Large intestine (tissue), 12 donors: Measurements from ENCODE around the gene HSPB8. TPM values are rescaled to one million over a fixed set of nuclear protein-coding genes. Genes with fewer than 3 reads are reported as not detected.

Experiments
- DNase-seq, 2 donors: peaks; one replicate each; pipeline versions ENCODE4 v3.0.0 to v3.0.0-alpha.2; 2013
- H3K27ac ChIP-seq: one replicate; pipeline ENCODE4 v1.5.1; 2013; ENCODE audit warnings: low read length
- H3K27me3 ChIP-seq: 2 replicates; pipeline ENCODE4 v1.6.1; 2013; ENCODE audit warnings: low read length; ENCODE audit not compliant: control insufficient read depth, insufficient read depth
- H3K36me3 ChIP-seq: 2 replicates; pipeline ENCODE4 v1.6.1; 2013; ENCODE audit warnings: low read length; ENCODE audit not compliant: control insufficient read depth, insufficient read depth
- H3K4me1 ChIP-seq: one replicate; pipeline ENCODE4 v1.6.1; 2013; ENCODE audit warnings: low read length; ENCODE audit not compliant: control insufficient read depth, insufficient read depth
- H3K4me3 ChIP-seq: one replicate; pipeline ENCODE4 v1.5.1; 2013; ENCODE audit warnings: low read length
- H3K9me3 ChIP-seq: one replicate; pipeline ENCODE4 v1.6.1; 2013; ENCODE audit warnings: mild to moderate bottlenecking, low read depth, low read length, moderate library complexity; ENCODE audit not compliant: control insufficient read depth
- WGBS: methylation state at CpG from one replicate; pipeline ENCODE4 v1.1.5; 2013; ENCODE audit warnings: low lambda C conversion rate; ENCODE audit not compliant: insufficient coverage; 5-methylcytosine and 5-hydroxymethylcytosine counted together
- long read RNA-seq, 11 donors: transcript quantifications; one replicate each; lab custom pipeline, GENCODE V29; 2026
- polyA plus RNA-seq: library from polyadenylated mRNA; unstranded; fragments of 120-200 nt; gene quantifications from one replicate; pipeline ENCODE4 v1.2.1, GENCODE V29; 2013

The HSPB8 gene, protein sequence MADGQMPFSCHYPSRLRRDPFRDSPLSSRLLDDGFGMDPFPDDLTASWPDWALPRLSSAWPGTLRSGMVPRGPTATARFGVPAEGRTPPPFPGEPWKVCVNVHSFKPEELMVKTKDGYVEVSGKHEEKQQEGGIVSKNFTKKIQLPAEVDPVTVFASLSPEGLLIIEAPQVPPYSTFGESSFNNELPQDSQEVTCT
- polyA plus RNA-seq: 8.4 TPM
- long read RNA-seq, donor 1: 0 reads
- long read RNA-seq, donor 2, partial matches to known transcripts: 0 of 4 reads
- long read RNA-seq, donor 2, other reads (novel, unspliced or antisense): 0 of 4 reads
- long read RNA-seq, donor 3: 0 reads
- long read RNA-seq, donor 4: 0 reads
- long read RNA-seq, donor 5, partial matches to known transcripts: 0 of 3 reads
- long read RNA-seq, donor 5, other reads (novel, unspliced or antisense): 0 of 3 reads
- long read RNA-seq, donor 6, transcript HSPB8-201 (3 exons, 2,152 nt): major isoform, 7 of 7 reads
- long read RNA-seq, donor 6, partial matches to known transcripts: 0 of 7 reads
- long read RNA-seq, donor 6, other reads (novel, unspliced or antisense): 0 of 7 reads
- long read RNA-seq, donor 7, transcript HSPB8-201 (3 exons, 2,152 nt): major isoform, 6 of 6 reads
- long read RNA-seq, donor 7, partial matches to known transcripts: 0 of 6 reads
- long read RNA-seq, donor 7, other reads (novel, unspliced or antisense): 0 of 6 reads
- long read RNA-seq, donor 8, partial matches to known transcripts: 0 of 1 reads
- long read RNA-seq, donor 8, other reads (novel, unspliced or antisense): 0 of 1 reads
- long read RNA-seq, donor 9, partial matches to known transcripts: 0 of 3 reads
- long read RNA-seq, donor 9, other reads (novel, unspliced or antisense): 0 of 3 reads
- long read RNA-seq, donor 10, partial matches to known transcripts: 0 of 4 reads
- long read RNA-seq, donor 10, other reads (novel, unspliced or antisense): 0 of 4 reads
- long read RNA-seq, donor 11, partial matches to known transcripts: 0 of 3 reads
- long read RNA-seq, donor 11, other reads (novel, unspliced or antisense): 0 of 3 reads

DNA sequence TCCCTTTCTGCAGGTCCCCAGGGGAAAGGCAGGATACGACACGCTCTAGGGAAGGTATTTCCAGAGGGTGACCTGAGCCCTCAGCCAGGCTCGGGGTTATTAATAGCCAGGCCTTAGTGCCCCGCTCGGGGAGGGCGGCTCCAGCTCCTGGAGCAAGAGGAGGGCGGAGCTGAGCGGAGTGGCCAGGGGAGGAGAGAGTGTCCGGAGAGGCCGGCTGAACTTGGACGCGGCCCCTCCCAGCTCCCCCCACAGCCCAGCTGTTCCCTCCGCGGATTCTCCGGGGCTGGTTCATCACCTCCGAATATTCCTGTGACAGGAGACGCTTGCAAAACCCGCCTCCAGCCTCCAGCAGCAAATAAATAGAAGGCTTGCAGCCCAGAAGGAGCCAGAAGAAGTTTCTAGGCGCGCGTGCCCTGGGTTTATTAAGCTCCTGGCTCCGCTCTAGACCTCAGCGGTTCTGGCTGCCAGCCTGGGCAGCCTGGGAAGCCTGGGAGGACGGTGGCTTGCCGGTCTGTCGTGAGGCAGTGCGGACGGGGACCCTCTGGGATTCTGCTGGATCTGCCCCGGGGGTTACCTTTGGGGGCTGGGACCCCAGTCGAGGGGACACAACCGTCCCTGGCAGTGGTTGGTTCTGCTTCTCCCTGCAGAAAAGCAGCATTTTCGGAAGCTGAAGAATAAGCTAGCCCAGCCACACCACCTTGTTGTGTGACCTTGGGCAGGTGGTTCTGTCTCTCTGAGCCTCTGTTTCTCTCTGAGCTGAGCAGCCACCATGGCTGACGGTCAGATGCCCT, at the start of gene HSPB8:
Gene HSPB8, plus strand, starts transcription at position 388 of the 791 bp plus-strand sequence. Its CDS starts 382 bp downstream, at position 770.
- Histone ChIP-seq H3K36me3 (no peaks in the 10 kb centered on the region), H3K27me3 (peaks cover 24% of the 10 kb centered on the region), H3K27ac (peak within 1 kb of the TSS; percentile 33), H3K4me1 (no peaks in the 10 kb centered on the region), H3K9me3 (peaks cover 3% of the 10 kb centered on the region), H3K4me3 (peak within 1 kb of the TSS; percentile 30)
- DNase-seq: peak in 1 of 2 donors; percentile 36
- no CpG with 5 or more reads among the region's 33 CpGs for WGBS

DNA sequence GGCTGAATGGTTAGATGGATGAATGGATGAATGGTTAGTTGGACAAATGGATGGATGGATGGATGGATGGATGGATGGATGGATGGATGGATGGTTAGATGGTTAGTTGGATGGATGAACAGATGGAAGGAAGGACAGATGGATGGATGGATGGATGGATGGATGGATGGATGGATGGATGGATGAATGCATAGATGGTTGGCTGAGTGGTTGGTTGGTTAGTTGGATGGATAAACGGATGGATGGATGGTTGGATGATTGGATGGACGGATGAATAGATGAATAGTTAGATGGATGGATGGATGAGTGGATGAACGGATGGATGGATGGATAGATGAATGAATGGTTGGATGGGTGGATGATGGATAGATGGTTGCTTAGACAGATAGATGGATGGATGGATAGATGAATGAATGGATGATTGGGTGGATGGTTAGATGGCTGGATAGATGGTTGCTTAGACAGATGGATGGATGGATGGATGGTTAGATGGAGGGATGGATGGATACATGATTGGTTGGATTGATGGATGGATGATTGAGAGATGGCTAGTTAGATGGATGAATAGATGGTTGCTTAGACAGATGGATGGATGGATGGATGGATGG, 48.8 kb upstream of the HSPB8 start:
- 90% methylated on average over 3 of the region's 3 CpGs for WGBS
- Histone ChIP-seq H3K27me3 (no peaks in the 10 kb centered on the region), H3K9me3 (peaks cover 10% of the 10 kb centered on the region), H3K4me1 (no peaks in the 10 kb centered on the region), H3K36me3 (no peaks in the 10 kb centered on the region), H3K27ac (no peak overlapping the region), H3K4me3 (no peak overlapping the region)
- DNase-seq: no peak

DNA sequence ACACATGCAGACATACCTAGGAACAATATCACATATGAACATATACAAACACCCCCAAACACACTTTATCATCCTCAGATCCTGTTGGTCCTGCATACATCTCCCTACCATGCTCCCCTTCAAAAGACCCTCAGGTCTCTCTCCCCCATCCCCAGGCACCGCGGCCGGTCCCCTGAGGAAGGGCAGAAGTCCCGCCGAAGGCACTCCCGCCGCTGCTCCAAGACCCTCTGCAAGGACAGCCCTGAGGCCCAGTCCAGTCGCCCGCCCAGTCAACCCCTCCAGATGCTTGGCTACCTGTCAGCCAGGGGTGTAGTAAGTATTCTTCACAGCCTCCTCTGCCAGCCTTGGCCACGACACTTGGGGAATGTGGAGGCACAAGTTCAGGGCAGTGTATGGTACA, 48.2 kb upstream of the HSPB8 start:
- no peak overlapping the region for H3K27ac ChIP-seq
- DNase-seq: no peak
- no CpG with 5 or more reads among the region's 10 CpGs for WGBS

DNA sequence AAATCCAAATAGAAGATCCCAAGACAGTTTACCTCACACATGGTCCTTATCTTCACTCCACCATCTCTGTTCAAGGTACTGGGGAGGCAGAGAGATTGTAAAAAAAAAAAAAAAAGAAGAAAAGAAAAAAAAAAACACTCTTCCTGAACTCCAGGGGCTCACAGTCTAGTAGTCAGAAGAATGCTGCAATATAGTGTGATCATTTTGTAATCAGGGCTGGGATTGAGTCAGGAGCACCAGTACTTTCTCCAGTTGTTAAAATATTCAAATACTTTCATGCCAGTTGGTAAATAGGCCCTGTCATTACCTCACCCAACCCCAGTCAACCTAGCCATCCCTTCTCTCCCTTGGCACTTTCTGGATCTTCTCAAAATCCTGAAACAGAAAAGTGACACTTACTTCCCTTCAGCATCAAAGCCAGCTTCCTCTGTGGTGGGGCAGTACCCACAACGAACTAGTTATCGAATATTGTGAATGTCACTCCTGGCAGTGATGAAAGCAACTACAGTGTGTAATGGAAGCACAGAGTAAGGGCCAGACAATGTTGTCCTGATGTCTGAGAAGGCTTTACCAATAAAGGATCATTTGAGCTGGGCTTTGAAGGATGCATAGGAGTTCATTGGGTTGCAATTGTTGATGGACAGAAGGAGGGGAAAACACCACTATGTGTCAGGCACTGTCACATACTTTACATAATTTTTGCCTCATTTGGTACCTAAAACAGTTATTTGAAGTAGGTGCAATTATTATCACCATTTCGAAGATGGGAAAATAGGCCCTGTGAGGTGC, 44.3 kb upstream of the HSPB8 start:
- Histone ChIP-seq H3K27me3 (no peaks in the 10 kb centered on the region), H3K9me3 (peaks cover 12% of the 10 kb centered on the region), H3K27ac (no peak overlapping the region), H3K36me3 (no peaks in the 10 kb centered on the region), H3K4me3 (no peak overlapping the region), H3K4me1 (no peaks in the 10 kb centered on the region)
- no peak for DNase-seq
- 80% methylated on average over 1 of the region's 3 CpGs for WGBS

More for the DNA sequence above, 48.2 kb upstream of the HSPB8 start:
- Histone ChIP-seq H3K4me3 (no peak overlapping the region), H3K27me3 (no peaks in the 10 kb centered on the region), H3K9me3 (peaks cover 10% of the 10 kb centered on the region), H3K4me1 (no peaks in the 10 kb centered on the region), H3K36me3 (no peaks in the 10 kb centered on the region)

DNA sequence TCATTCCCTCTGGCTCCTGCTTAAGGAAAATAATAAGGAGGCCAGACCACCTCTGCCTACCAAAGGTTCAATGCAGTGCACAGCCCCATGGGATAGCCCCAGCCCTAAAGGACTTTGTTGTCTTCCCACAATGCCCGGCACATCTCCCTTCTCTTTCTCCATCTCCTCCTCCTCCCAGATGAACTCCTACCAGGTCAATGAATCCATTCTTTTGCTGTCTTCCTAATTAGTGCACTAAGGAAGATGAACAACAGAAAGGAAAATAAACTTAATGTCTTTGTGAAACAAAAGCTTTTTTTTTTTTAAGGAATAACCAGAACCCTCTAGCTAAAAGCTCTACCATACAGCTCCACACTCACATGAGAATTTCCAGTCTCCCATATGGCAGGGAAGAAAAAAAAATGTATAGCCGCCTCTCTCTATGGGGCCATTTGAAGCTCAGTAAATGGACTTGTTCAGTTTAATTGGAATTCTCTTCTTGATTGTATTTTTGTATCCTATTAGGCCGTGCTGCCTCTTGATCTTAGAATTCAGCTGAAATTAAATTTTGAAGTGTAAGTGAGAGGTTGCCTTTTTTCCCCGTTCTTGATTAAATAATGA, 41.8 kb upstream of the HSPB8 start:
- Histone ChIP-seq H3K27ac (no peak overlapping the region), H3K36me3 (no peaks in the 10 kb centered on the region), H3K4me3 (no peak overlapping the region), H3K27me3 (no peaks in the 10 kb centered on the region), H3K4me1 (no peaks in the 10 kb centered on the region), H3K9me3 (peaks cover 2% of the 10 kb centered on the region)
- no peak for DNase-seq
- WGBS: no CpG with 5 or more reads among the region's 4 CpGs

DNA sequence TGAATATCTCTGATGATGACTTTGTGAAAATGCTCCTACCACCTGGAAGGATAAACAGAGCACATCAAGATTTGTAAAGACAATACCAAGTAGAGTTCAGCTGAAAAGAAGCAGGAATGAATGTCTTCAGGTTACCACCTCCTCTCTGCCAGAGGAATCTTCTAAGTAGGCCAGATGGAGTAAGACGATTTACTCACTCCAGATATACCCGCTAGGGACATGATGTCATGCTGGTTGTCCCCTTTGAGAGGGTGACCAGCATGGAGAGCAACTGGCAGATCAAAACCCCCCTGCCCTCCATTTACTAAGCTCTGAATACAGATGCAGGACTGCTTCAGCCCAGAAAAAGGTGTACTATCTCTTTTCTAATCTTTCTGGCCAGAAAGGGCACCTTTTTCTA, 39.3 kb upstream of the HSPB8 start:
- Histone ChIP-seq H3K27ac (no peak overlapping the region), H3K4me3 (no peak overlapping the region), H3K4me1 (no peaks in the 10 kb centered on the region), H3K27me3 (no peaks in the 10 kb centered on the region), H3K36me3 (no peaks in the 10 kb centered on the region), H3K9me3 (peaks cover 2% of the 10 kb centered on the region)
- WGBS: no CpG with 5 or more reads among the region's 2 CpGs
- no peak for DNase-seq

DNA sequence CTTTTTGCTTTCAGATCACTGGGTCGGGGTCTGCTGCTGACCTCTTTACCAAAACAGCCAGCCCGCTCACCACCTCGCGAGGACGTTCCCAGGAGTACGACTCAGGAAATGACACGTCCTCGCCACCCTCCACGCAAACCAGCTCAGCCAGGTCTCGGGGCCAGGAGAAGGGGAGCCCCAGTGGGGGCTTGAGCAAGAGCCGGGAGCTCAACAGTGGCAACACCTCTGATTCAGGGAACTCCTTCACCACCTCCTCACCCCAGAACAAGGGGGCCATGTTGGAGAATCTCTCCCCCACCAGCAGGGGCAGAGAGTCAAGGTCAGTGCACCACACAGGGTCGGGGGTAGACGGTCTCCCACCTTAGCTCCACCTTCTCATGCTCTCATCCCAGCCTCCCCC, 33.4 kb upstream of the HSPB8 start:
- H3K27me3 ChIP-seq: no peaks in the 10 kb centered on the region
- no peaks in the 10 kb centered on the region for H3K9me3 ChIP-seq
- H3K36me3 ChIP-seq: no peaks in the 10 kb centered on the region
- no peak overlapping the region for H3K4me3 ChIP-seq
- no peak overlapping the region for H3K27ac ChIP-seq
- no peaks in the 10 kb centered on the region for H3K4me1 ChIP-seq
- WGBS: 67% methylated on average over 2 of the region's 13 CpGs
- no peak for DNase-seq

DNA sequence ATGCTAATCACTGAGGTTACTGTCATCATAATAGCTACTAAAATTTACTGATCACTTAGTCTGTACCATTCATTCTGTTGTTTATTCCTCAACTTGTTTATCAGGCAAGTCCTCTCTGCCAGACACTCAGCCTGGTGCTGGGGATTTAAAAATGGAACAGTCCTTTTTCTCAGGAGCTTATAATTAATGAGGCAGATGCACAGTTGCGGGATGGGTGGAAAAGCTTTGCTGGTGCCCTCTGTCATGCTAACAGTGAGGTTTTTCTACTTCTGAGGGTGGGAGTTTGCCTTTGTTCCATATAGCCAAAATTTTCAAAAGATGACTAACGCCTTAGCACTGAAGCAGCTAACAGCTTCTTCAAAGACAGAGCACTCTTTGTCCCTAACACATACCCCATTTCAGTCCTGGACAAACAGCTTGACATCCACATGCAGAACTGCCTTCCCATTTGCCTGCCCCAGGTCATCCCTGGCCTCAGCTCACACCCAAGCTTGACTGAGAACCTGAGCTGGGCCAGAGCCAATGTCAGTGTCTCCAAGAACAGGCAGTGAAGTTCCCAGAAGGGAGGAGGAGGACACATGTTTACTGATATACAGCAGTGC, 30.8 kb upstream of the HSPB8 start:
- no CpG with 5 or more reads among the region's 2 CpGs for WGBS
- Histone ChIP-seq H3K4me3 (no peak overlapping the region), H3K4me1 (no peaks in the 10 kb centered on the region), H3K27me3 (no peaks in the 10 kb centered on the region), H3K27ac (no peak overlapping the region), H3K36me3 (no peaks in the 10 kb centered on the region), H3K9me3 (no peaks in the 10 kb centered on the region)
- no peak for DNase-seq
